Skeletal muscle cell (primary cell): ENCODE data around the gene ANKS1B.
"Not testable (repeated sequence)": the region's sequence is repeated elsewhere in the genome, so short reads cannot be mapped to it uniquely, and the experiment has no call there.

Experiments used
- DNase-seq: peaks from one replicate; pipeline ENCODE4 v3.0.0-alpha.2; 2010; ENCODE audit warnings: low read depth
- H3K4me3 ChIP-seq: 2 replicates; pipeline ENCODE4 v1.5.1; 2011; ENCODE audit warnings: low read depth, mild to moderate bottlenecking, control low read depth, low read length, moderate library complexity

Gene ANKS1B

DNA sequence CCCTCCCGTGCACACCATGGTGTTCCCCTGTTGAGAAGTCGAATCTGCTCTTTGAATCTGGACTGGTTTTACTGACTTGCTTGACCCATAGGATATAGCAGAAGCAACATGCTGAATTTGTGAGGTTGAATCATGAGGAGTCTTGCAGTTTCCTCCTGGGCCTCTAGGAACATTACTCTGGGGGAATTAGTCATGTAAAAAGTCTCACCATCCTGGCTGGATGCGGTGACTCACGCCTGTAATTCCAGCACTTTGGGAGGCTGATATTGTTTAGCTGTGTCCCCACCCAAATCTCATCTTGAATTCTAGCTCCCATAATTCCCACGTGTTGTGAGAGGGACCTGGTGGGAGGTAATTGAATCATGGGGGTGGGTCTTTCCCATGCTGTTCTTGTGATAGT is 1228.9 kb downstream of the ANKS1B start:
- H3K4me3 ChIP-seq: not testable (repeated sequence)
- DNase-seq: peak; percentile 55

- no peak for DNase-seq
- H3K4me3 ChIP-seq: no peak overlapping the region
These were observed 1230.6 kb downstream of the ANKS1B start for GRCh38 chr12:98754095-98754494.

- H3K4me3 ChIP-seq: no peak overlapping the region
- no peak for DNase-seq
These were observed 1232.0 kb downstream of the ANKS1B start for GRCh38 chr12:98752726-98753125.

DNA sequence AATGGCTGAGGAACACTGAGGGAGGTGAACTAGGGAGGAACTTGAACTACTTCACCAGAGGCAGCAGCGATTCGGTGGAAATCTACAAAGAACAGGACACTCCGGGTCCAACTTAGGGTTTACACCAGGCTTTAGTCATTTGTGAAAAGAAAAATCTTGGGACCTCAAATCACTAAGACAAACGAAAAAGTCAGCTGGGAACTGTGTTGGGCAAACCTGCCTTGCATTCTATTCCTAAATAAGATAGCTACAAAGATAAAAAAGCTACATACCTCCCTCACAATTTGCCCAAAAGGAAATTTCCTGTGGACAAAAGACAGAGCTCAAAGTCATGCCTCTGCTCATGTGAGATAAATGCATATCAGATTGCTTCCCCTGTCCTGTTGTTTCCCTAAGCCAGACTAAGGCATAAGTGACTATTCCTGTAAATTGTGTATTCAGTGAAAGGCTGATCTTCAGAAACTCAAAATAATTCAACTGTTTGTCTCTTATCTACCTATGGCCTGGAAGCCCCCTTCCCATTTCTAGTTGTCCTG is 1233.1 kb downstream of the ANKS1B start:
- no peak overlapping the region for H3K4me3 ChIP-seq
- DNase-seq: no peak

DNA sequence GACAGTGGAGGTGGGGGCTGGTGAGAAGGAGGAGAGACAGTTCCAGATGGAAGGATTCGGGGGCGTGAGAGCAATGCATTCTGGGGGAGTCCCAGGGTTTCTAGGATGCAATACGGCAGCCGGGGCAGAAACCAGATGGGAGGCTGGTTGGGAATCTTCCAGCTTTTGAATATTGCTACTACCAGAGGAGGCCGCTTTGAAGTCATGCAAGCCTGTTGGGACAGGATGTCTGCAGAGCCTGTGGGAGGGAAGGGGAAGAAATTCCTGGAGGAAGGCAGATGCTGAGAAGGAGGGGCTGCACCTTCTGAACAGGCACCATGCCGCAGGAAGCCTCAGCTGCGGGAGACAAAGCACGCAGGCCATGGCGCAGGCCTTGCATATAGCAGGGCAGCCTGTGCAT is 1234.2 kb downstream of the ANKS1B start:
- no peak overlapping the region for H3K4me3 ChIP-seq
- DNase-seq: no peak

GRCh38 chr12:98748463-98748862 is 1236.3 kb downstream of the ANKS1B start:
- no peak for DNase-seq
- H3K4me3 ChIP-seq: no peak overlapping the region

- H3K4me3 ChIP-seq: peak overlapping the region; percentile 52
- DNase-seq: no peak
These were observed 1239.0 kb downstream of the ANKS1B start for GRCh38 chr12:98745578-98746391.

DNA sequence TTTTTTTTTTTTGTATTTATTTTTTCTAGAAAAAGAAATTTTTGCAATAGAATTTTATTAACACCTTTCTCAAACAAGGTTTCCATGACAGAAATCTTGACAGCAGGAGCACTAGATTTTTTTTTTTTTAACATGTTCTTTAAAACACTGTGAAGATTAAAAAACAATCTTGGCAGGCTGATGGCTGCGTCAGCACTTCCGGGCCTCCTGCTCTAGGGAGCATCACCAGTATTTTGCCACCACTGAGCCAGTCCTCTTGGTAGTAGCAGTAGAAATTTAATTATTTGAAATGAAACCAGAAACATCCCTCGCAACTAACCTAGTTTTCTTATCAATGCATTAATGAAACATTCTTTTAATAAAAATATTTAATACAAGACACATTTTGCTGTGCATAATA is 1240.1 kb downstream of the ANKS1B start:
- no peak overlapping the region for H3K4me3 ChIP-seq
- DNase-seq: no peak

DNA sequence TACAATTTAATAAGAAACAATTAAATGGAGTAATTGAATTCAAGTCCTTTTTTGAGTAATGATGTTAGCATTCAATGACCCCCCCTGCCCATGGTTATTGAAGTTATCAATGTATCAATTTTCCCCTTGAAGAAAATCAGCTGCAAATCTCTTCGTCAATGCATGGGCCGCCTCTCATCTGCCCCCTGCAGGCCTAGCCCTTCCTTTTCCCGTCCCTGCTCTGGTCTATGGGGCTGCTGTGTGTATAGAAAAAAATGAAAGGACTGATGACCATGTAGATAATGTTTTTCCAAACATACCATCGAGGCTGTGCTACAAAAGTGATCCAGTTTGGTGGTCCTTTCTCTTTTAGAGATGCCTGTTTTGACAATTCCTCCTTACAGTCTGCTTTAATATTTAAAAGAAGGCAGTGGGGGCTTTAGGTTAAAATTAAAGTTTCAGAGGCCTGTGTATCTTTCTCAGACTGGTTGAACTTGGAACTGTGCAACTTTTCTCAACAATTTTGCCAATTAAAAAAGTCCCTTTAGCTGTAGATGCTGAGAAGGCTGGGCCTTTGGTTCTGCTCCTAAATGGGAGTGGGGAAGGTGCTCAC is 1241.3 kb downstream of the ANKS1B start:
- no peak for DNase-seq
- H3K4me3 ChIP-seq: no peak overlapping the region

DNA sequence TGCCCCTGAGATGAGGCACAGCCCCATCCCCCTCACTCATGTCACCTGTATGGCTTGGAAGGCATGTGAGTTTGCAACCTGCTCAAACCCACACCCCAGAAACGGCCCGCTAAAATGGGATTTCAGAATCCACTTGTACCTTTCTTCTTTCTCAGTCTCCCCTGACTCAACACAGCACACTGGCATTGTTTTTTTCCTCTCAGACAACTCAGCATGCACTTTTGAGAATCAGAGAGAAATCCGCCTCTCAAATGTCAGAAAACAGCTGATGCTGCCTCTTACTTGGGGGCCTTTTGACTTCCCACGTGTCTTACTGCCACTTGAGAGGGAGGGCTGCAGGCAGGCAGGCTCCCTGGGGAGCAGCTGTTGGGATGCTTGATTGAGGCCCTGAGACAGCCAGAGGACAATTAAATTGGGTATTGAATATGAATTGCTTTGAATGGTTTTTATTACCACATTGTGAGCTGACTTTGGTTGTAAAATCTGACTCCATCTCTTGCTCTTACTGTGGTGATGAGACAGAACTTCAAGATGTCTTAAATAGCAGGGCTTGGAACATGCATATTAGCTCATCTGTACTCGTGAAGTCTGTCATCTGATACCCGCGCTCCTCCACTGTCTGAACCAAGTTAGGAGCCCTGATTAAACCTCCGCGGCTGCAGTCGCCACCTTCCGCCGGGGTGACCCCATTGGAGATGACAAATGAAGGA is 1243.0 kb downstream of the ANKS1B start:
- H3K4me3 ChIP-seq: no peak overlapping the region
- no peak for DNase-seq

GRCh38 chr12:98741196-98741555 is 1243.6 kb downstream of the ANKS1B start:
- no peak for DNase-seq
- no peak overlapping the region for H3K4me3 ChIP-seq

DNA sequence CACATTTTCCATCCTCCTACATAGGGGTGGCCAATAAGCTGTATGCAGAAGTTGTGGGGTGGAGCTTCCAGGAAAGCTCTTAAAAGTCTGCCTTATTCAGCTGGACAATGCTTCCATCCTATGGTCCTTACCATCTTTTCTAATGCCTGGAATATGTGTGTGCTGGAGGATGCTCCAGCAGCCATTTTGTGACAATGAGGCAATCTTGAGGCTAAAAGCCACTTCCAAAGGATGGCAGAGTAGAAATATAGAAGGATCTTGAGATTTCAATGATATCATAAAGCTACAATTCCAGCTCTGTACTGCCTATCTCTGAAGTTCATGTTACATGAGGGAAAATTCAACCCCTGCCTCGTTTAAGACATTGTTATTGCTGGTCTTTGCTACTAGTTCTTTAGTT is 1244.0 kb downstream of the ANKS1B start:
- no peak for DNase-seq
- no peak overlapping the region for H3K4me3 ChIP-seq

DNA sequence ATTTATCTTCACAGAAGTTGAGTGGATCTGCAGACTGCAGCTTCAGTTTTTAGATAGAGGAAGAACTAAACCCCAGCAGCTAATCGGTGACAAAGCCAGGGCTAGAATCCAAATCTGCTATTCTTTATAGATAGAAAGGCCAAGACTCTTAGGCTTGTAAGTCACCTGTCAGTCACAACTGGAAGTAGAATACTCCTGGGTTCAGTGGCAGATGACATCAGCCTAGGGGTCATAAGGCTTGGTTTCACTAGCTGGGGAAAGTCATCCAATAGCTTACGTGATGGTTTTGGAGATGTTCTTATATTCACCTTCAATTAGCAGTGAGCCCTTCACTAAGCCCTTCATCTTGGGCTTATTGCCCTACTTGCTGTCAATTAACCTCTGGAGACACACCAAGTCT is 1246.2 kb downstream of the ANKS1B start:
- H3K4me3 ChIP-seq: no peak overlapping the region
- no peak for DNase-seq

DNA sequence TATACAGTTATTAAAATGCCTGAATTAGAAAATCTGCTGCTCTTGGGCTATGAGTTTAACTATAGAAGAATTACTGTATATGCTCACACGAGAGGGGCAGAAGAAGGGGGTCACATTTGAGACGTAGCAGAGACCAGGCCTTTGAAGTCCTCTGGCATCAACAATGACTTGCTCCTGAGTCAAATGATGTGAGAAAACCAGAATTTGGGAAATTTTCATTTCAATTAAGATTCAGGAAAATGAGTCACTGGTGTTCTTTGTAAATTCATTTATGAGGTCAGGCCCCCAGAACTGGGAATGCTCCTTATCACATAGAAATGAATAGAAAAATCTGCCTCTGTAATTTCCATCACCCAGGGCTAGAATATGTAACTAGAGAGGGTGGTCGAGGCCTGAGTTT is 1246.7 kb downstream of the ANKS1B start:
- H3K4me3 ChIP-seq: no peak overlapping the region
- DNase-seq: no peak

DNA sequence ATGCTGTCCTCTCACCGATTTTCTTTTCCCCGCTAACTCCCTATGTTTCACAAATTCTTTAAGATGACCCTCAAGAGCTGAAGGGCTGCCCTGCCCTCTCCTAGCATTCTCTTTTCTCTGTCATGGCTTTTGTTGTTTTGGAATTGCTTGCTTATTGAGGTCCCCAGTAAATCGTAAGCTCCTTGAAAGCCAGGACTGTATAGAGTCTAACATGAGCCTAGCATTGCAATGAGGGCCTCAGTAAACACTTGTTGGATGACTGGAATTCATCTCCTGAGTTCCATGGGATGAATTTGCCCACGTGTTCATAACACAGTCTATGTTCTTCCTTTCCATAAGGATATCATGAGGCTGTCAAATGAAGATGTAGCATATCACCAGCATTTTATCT is 1247.4 kb downstream of the ANKS1B start:
- H3K4me3 ChIP-seq: no peak overlapping the region
- no peak for DNase-seq

GRCh38 chr12:98736352-98737321 is 1248.1 kb downstream of the ANKS1B start:
- no peak for DNase-seq
- no peak overlapping the region for H3K4me3 ChIP-seq

DNA sequence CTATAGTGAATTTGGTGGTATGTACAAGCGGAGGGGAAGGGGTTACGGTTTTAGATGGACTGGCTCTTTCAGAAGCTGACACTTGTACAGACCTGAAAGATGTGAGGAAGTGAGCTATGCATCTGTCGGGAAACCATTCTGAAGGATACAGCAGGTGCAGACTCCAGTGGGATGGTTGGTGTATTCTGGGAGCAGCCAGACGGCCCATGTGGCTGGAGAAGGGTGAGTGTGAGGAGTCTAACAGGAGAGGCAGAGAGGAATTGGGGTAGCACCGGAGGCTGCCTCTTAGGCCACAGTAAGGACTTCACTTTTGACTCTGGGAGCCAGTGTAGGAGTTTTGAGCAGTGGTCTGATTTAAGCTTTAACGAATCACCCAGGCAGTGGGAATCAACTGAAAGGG is 1248.9 kb downstream of the ANKS1B start:
- no peak overlapping the region for H3K4me3 ChIP-seq
- DNase-seq: no peak

DNA sequence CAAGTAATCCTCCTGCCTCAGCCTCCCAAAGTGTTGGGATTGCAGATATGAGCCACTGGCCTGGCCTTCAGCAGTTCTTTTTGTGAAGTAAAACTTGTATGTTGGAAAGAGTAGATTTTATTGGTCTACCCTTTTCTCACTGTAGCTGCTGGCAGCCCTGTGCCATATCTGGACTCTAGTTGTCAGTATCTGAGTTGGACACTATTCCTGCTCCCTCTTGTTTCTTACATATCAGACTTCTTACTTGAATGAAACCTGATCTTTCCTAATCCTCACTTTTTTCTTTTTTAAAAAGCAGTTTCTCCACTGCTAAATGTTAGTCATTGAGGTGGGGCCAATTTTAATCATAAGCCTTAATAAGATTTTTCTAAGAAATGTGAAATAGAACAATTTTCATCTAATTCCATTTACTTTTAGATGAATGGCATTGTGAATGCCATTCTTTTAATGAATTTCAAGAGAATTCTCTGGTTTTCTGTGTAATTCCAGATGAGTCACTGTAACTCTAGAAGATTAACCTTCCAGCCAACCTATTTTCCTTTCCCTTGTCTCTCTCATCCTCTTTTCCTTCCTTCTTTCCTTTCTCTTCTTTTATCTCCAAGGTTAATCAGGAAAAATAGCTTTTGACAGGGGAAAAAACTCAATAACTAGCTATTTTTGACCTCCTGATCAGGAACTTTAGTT is 1250.9 kb downstream of the ANKS1B start:
- no peak for DNase-seq

GRCh38 chr12:98730412-98730811 is 1254.3 kb downstream of the ANKS1B start:
- no peak for DNase-seq
- no peak overlapping the region for H3K4me3 ChIP-seq

More for the DNA sequence above, 1250.9 kb downstream of the ANKS1B start:
- H3K4me3 ChIP-seq: no peak overlapping the region
